Neural crest cell (in vitro differentiated cells): ENCODE data around the gene RPLP2. TPM values are rescaled to one million over a fixed set of nuclear protein-coding genes. Genes with fewer than 3 reads are reported as not detected.

ENCODE experiments used
- DNase-seq: peaks from one replicate; pipeline ENCODE4 v3.0.0; 2021; ENCODE audit warnings: low read depth, mixed read lengths, low spot score
- H3K27ac Mint-ChIP-seq: one replicate; pipeline ENCODE4 v1.8.0; 2021; ENCODE audit warnings: mild to moderate bottlenecking, mixed read lengths; ENCODE audit not compliant: unreplicated experiment
- H3K27me3 Mint-ChIP-seq: 2 replicates; pipeline ENCODE4 v1.8.0; 2021; ENCODE audit warnings: low read depth, mild to moderate bottlenecking, mixed read lengths
- H3K36me3 Mint-ChIP-seq: 2 replicates; pipeline ENCODE4 v1.8.0; 2021; ENCODE audit warnings: low read depth, mild to moderate bottlenecking, mixed read lengths
- H3K4me1 Mint-ChIP-seq: 2 replicates; pipeline ENCODE4 v1.8.0; 2021; ENCODE audit warnings: mixed read lengths
- H3K4me3 Mint-ChIP-seq: one replicate; pipeline ENCODE4 v1.8.0; 2021; ENCODE audit warnings: mild to moderate bottlenecking, mixed read lengths
- H3K9me3 Mint-ChIP-seq: 2 replicates; pipeline ENCODE4 v1.8.0; 2021; ENCODE audit warnings: mixed read lengths
- CTCF ChIP-seq: fragments of 200-600 bp; sonication (generic); conservative IDR thresholded peaks from 2 replicates; pipeline ENCODE4 v1.5.0; 2021; ENCODE audit warnings: antibody characterized with exemption, mild to moderate bottlenecking
- total RNA-seq: library from RNA; stranded (reverse); gene quantifications from 2 replicates; pipeline ENCODE4 v1.2.1, GENCODE V29; 2021

RPLP2 gene
- total RNA-seq, 1 donor from 2014 or later, result 1,810 TPM

- no peaks in the 10 kb centered on the region for H3K36me3 Mint-ChIP-seq
- no peaks in the 10 kb centered on the region for H3K27me3 Mint-ChIP-seq
- no peak overlapping the region for H3K4me3 Mint-ChIP-seq
- peaks cover 15% of the 10 kb centered on the region for H3K4me1 Mint-ChIP-seq
- H3K9me3 Mint-ChIP-seq, result no peaks in the 10 kb centered on the region
- no peak for TF ChIP-seq CTCF
- no peak for DNase-seq
- H3K27ac Mint-ChIP-seq, result no peak overlapping the region
These were observed 16.9 kb upstream of the RPLP2 start for GRCh38 chr11:792873-793272.

GRCh38 chr11:793556-793955, 16.2 kb upstream of the RPLP2 start:
- H3K27ac Mint-ChIP-seq, result no peak overlapping the region
- peaks cover 15% of the 10 kb centered on the region for H3K4me1 Mint-ChIP-seq
- H3K27me3 Mint-ChIP-seq, result no peaks in the 10 kb centered on the region
- no peak for TF ChIP-seq CTCF
- H3K9me3 Mint-ChIP-seq, result no peaks in the 10 kb centered on the region
- H3K4me3 Mint-ChIP-seq, result peak overlapping the region; percentile 66
- no peak for DNase-seq
- H3K36me3 Mint-ChIP-seq, result no peaks in the 10 kb centered on the region

- Mint-ChIP-seq H3K27ac (no peak overlapping the region), H3K4me1 (peaks cover 15% of the 10 kb centered on the region), H3K36me3 (no peaks in the 10 kb centered on the region), H3K27me3 (no peaks in the 10 kb centered on the region), H3K4me3 (peak overlapping the region; percentile 66), H3K9me3 (no peaks in the 10 kb centered on the region)
- TF ChIP-seq CTCF, result no peak
- DNase-seq, result no peak
These were observed 15.6 kb upstream of the RPLP2 start for GRCh38 chr11:794013-794765.

GRCh38 chr11:794766-795633, 14.8 kb upstream of the RPLP2 start:
- peak overlapping the region; percentile 43 for H3K27ac Mint-ChIP-seq
- H3K9me3 Mint-ChIP-seq, result no peaks in the 10 kb centered on the region
- no peak for TF ChIP-seq CTCF
- no peak for DNase-seq
- H3K36me3 Mint-ChIP-seq, result no peaks in the 10 kb centered on the region
- H3K27me3 Mint-ChIP-seq, result no peaks in the 10 kb centered on the region
- H3K4me3 Mint-ChIP-seq, result peak overlapping the region; percentile 78
- H3K4me1 Mint-ChIP-seq, result peaks cover 15% of the 10 kb centered on the region

- H3K4me3 Mint-ChIP-seq, result peak overlapping the region; percentile 98
- no peak for TF ChIP-seq CTCF
- H3K27ac Mint-ChIP-seq, result no peak overlapping the region
- DNase-seq, result no peak
- peaks cover 15% of the 10 kb centered on the region for H3K4me1 Mint-ChIP-seq
- H3K9me3 Mint-ChIP-seq, result no peaks in the 10 kb centered on the region
- H3K27me3 Mint-ChIP-seq, result no peaks in the 10 kb centered on the region
- H3K36me3 Mint-ChIP-seq, result no peaks in the 10 kb centered on the region
These were observed 13.9 kb upstream of the RPLP2 start for GRCh38 chr11:795634-796564.
